Anterior cingulate cortex (tissue), 58 donors: ENCODE results near the gene PLIN1.

Source experiments
- DNase-seq, 58 donors: peaks; one replicate each; lab custom pipeline; 2025; lab: John Stamatoyannopoulos, UW

PLIN1 gene

GRCh38 chr15:89654847-89655805 lies 24.0 kb downstream of the PLIN1 start, which contains the start of gene KIF7:
TSS of gene KIF7 (minus strand) at chr15:89655467. CDS start at chr15:89652930, 2,537 bp downstream.
- DNase-seq = peak in 8 of 58 donors; percentile 8 to 29 (median 16)

GRCh38 chr15:89654301-89654761 lies 24.8 kb downstream of the PLIN1 start:
- DNase-seq = no peak

GRCh38 chr15:89653578-89653977 lies 25.6 kb downstream of the PLIN1 start:
- DNase-seq = no peak

DNA sequence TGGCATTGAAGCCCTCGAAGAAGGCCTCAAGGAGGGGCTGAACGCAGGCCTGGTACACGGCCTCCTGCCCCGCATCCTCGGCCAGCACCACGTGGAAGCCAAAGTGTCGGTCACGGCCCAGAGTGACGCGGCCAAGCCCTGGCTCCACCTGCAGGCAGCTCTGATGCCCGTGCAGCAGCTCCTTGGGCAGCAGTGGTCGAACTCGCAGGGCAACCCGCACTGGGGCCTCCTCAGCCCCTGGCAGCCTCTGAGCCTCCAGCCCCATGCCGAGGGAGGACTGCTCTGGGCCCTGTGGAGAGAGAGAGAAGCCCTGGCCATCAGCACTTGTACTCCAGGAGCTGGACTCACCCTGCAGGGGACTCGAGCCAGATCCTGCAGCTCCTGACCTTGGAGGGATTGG lies 26.5 kb downstream of the PLIN1 start:
- no peak for DNase-seq

GRCh38 chr15:89652131-89652530 lies 27.0 kb downstream of the PLIN1 start:
- DNase-seq = no peak

- DNase-seq = no peak
Measured at GRCh38 chr15:89649716-89650115, 29.5 kb downstream of the PLIN1 start.

DNA sequence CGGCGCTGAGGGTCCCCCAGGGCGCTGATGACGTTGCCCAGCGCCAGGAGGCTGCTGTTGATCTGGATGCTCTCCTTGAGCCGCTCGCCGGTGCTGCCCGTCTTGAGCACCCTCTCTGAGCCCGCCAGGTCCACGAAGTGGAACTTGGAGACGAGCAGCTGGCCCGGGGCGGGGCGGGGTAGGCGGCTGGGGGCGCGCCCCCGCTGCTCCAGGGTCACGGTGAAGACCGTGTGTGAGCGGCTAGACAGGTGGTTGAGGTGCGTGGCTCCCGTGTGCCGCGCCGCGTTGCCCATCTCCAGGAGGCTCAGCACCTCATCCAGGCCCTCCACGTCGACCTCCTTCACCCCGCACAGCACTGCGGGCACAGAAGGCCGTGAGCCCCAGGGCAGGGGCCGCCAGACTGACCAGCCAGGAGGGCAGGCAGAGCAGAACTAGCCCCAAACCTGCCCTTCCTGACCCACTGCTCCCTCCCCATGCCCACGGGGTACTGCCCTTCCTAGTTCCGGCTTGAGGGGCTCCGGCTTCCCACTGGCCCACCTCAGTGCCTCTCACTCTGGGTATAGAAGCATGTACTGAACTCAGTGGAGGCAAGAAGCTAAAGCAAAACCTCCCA lies 30.0 kb downstream of the PLIN1 start:
- no peak for DNase-seq

- DNase-seq = no peak
Measured at GRCh38 chr15:89648106-89649012, 30.8 kb downstream of the PLIN1 start.

- DNase-seq = peak in 29 of 58 donors; percentile 3 to 73 (median 19)
Measured at GRCh38 chr15:89647191-89647851, 31.8 kb downstream of the PLIN1 start.

- no peak for DNase-seq
Measured at GRCh38 chr15:89646416-89647141, 32.6 kb downstream of the PLIN1 start.

DNA sequence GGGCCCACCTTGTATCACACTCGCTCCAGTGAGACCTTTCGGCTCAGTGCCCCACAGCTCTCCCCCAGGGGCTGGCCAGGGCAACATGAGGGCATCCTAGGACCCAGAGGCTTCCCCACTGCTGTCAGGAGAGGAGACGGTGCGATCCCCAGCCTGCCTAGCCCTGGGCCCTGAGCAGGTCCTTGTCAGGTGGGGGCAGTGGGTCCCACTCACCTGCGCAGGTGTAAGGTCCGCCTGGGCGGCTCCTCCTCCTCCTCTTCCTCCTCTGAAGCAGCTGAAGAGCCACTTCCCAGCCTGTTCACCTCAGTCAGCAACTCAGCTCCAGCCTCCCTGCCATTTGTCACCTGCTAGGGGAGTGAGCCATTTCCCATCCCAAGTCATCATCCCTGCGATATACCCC lies 33.5 kb downstream of the PLIN1 start:
- no peak for DNase-seq

DNA sequence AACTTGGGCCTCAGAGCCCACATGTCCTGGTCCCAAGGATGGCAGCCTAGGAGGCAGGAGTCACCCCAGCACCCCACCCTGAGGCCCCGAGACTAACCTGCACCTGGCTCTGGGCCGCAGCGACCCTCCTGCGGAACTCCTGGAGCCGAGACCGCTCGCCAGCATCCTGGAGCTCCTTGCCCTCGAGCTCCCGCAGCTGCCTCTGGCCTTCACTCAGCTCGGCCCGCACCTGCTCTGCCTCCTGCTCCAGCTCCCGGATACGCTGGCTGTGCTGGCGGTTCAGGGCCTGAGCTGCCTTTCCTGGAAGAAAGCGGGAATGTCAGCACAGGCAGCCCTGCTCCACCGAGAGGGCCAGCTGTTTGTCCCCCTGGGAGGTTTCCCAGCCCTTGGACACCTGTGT lies 37.1 kb downstream of the PLIN1 start:
- DNase-seq = no peak

- DNase-seq = no peak
Measured at GRCh38 chr15:89641053-89641452, 38.1 kb downstream of the PLIN1 start.

DNA sequence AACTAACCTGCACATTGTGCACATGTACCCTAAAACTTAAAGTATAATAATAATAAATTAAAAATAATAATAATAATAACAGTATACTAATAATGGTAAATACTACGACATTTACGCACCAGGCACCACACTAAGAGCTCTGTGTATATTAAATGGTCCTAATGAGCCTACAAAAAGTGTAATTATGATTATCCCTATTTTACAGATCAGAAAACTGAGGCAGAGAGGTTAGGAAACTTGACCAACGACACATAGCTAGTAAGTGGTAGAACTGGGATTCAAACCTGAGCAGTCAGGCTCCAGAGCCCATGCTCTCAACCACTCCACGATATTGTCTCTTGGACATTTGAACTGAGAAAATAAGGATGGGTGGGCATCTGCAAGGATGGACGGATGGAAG lies 38.9 kb downstream of the PLIN1 start:
- DNase-seq = no peak

DNA sequence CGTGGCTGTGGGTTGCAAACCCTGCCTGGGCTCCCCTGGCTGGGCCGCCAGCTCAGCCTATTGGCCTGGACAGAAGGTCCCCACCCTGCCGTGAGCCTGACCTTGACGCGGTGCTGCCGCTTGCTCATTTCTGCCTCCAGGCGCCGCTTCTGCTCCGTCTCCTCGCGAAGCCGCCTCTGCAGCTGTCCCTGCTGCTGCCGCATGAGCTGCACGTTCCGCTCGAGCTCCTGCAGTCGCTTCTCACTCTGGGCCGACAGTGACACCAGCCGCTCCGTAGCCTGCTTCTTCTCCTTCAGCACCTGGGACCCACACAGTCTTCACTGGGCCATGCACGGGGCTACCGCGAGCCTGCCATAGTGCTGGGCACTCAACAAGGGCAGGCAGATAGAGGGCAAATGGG lies 45.6 kb downstream of the PLIN1 start:
- DNase-seq = no peak

- no peak for DNase-seq
Measured at GRCh38 chr15:89632563-89633430, 46.4 kb downstream of the PLIN1 start.

DNA sequence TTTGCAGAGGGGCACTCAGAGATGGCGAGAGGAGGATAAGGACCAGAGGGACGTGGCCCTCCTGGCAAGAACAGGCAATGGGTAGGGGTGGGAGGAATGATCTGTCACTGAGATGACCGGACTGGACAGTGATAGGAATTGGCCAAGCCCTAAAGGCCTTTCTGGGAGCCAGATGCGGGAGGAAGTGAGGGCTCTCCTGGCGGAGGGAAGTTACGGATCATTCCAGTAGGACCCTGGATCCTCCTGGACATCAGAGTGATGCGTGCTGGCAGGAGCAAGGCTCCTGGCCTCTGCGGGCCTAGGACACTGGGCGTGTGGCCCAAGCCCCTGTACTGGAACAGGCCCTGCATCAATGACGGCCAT lies 47.3 kb downstream of the PLIN1 start:
- no peak for DNase-seq
